VCaP (cell line): ENCODE measurements around the gene CNTFR.

Experiments used
- H3K27ac ChIP-seq: fragments of 450-650 bp; 2 replicates; pipeline ENCODE4 v1.5.1; 2017
- CTCF ChIP-seq: fragments of 450-650 bp; conservative IDR thresholded peaks from 2 replicates; pipeline ENCODE4 v1.5.1; 2017; ENCODE audit warnings: mild to moderate bottlenecking, moderate library complexity

Gene CNTFR

GRCh38 chr9:34514401-34514800 lies 75.1 kb downstream of the CNTFR start:
- TF ChIP-seq CTCF = no peak
- H3K27ac ChIP-seq = peak overlapping the region; percentile 72

- peak overlapping the region; percentile 72 for H3K27ac ChIP-seq
- TF ChIP-seq CTCF = peak; percentile 40
Measured at GRCh38 chr9:34513567-34514214, 75.8 kb downstream of the CNTFR start.

- no peak for TF ChIP-seq CTCF
- peak overlapping the region; percentile 72 for H3K27ac ChIP-seq
Measured at GRCh38 chr9:34512131-34513078, 77.1 kb downstream of the CNTFR start.

- no peak overlapping the region; the same call in 1 of the 2 replicates for H3K27ac ChIP-seq
- TF ChIP-seq CTCF = no peak
Measured at GRCh38 chr9:34510497-34511468, 78.7 kb downstream of the CNTFR start.

GRCh38 chr9:34508951-34509350 lies 80.6 kb downstream of the CNTFR start:
- no peak for TF ChIP-seq CTCF

GRCh38 chr9:34508463-34508862 lies 81.1 kb downstream of the CNTFR start:
- no peak for TF ChIP-seq CTCF

More at GRCh38 chr9:34508951-34509350, 80.6 kb downstream of the CNTFR start:
- H3K27ac ChIP-seq = peak overlapping the region; percentile 30; the same call in 1 of the 2 replicates

More at GRCh38 chr9:34508463-34508862, 81.1 kb downstream of the CNTFR start:
- no peak overlapping the region for H3K27ac ChIP-seq
